Activated CD8-positive, alpha-beta memory T cell treated with anti-CD3 and anti-CD28 coated beads for 4 hours (primary cell): ENCODE data around the gene DSCAM.

Source experiments
- DNase-seq, 2 donors: peaks; one replicate each; pipeline ENCODE4 v3.0.0-alpha.2; 2020; ENCODE audit warnings: low read depth in 2 of 2

Gene DSCAM

DNA sequence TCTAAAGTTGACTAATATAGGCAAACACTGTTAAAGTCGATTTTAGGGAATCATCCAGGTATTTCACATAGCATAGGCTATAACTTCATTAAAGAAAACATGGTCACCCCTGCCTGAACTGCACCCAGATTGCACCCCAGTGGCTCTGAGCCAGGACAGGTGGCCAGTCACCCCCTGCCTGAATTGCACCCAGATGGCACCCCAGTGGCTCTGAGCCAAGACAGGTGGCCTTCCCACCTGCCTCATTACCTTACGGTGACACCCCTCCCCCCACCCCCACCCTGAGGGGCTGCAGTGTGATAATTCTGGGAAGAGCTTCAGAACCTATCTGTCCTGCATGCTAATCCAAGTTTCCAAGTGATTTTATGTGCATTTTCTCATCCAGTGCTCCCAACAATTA lies 78.9 kb downstream of the DSCAM start:
- no peak for DNase-seq

DNA sequence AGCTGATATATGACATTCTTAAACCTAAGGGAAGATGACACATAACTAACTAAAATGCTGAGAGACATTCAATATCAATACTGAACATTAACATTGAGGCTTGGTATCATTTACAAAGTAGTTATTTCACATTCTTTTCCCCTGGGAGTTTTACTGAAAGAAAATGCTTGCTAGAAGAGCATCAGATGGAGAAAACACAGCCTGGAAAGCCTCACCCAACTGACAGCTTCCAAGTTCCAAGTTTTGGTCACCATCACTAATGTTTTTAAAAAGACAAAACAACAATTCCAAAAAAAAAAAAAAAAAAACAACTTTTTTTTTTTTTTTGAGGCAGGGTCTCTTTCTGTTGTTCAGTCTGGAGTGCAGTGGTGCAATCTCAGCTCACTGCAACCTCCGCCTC lies 80.6 kb downstream of the DSCAM start:
- DNase-seq: no peak

DNA sequence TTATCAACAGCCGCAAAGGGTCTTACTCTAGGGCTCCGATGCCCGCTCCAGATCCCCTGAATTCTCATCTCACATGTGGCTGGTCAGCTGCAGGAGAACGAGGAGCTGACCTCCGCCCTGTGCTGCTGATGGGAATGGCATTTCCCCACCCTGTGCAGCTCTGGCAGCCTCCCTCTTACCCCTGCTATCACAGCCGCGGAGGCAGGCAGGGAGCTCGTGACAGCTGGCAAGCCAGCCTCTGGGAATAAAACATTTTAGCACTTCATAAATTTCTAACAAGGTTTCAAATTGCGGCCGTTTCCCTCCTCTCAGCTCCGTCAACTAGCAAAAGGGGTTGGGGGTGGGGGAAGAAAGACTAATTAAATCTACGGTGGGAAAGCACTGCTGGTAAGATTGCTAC lies 81.1 kb downstream of the DSCAM start:
- no peak for DNase-seq

DNA sequence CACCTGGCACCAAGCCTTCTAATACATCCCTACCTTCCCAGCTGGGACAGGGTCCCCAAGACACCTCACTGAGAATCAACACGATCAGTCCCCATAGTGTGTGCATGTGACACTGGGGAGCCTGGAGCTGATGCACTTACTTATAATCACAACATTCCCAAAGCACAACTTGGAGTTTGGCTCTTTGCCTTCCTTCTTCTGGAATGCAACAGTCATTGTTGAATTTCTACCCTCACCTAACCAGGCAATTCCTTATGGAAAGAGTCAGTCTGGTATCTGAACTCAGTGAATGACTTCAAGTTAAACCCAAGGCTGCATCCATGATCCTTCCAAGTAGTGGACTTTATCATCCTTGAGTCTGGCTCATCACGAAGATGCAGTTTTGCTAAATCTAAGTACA lies 86.1 kb downstream of the DSCAM start:
- no peak for DNase-seq

DNA sequence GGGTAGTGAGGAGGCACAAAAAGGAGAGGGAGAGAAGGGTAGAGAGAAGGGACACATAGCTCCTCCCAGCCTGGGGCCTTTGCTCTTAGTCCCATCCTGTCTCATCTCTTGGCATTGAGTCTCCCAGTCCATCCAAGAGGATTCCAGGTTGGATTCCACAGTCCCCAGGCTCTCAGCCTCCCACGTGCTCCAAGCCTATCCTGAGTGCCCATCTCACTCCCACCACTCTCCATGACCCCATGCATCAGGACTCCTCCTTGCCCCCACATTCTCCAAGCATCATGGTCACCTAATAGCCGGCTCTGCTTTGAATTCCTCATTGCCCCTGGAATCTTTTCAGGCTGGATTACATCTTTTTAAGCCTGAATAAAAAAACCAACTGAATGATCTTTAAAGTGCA lies 87.9 kb downstream of the DSCAM start:
- no peak for DNase-seq

DNA sequence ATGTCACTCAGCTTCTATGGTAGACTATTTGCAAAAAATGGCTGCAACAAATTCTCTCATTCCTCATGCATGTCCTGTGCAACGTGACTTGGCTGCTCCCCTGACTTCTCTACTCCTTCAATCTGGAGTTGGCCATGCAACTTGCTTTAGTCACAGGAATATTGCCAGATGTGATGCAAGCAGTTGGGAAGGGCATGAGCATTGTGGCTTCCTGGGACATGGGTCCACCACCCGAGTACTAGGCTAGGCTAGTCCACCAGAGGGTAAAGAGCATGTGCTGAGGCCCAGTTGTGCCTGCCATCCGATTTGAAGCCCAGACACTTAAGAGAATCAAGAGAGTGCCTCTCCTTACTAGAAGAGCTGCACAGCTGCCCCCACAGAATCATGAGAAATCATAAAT lies 89.6 kb downstream of the DSCAM start:
- no peak for DNase-seq

DNA sequence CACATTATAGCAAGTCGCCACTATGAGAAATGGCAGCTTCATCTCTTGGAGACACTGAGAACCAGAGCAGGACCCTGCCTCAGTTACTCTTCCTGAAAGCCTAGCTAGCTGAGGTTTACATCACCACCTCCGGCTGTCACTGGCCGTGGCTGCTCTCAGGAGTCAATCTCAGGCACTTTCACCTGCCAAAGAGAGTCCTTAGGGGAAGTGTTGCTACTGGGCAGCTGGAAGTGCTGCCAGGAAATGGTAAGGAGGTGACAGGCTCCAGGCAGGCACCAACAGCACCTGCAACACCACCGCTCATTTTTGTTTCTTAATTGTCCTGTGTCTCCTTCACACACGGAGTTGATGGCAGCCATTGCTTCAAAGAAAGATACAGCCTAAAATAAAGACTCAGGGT lies 92.5 kb downstream of the DSCAM start:
- DNase-seq: no peak

GRCh38 chr21:40753756-40754155 lies 93.2 kb downstream of the DSCAM start:
- no peak for DNase-seq

DNA sequence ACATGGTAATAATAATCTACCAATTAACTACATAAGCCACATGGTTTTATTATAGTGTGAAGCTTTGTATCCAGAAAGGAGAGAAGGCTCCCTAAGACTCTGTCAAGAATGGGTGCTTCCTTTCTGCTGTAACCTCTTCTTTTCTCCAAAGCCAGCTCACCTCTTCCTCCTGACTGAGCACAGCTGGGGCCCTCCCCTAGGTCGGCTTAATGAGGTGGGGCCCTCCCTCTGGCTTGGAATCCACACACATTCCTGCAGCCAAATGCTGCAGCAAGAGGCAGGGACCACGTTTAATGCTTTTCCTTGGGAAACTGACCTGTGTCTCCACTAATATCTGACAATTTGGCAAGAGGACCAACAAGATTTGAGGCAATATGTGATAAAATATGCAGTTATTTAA lies 94.8 kb downstream of the DSCAM start:
- DNase-seq: no peak

DNA sequence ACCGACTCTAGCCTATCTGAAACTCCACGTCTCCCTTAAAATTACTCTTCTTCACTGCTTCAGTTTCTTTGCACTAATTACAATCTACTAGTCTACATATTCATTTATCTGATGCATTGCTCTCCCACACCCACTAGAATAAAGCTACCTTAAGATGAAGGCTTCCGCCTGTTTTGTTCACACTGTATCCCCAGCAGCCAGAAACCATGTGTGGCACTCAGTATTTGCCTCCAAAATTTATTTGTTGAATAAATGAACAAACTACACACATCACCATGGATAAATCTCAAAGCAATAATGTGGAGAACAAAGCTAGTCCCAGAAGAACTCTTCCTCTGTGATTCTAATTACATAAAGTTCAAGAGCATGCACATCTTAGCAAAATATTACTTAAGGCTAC lies 95.7 kb downstream of the DSCAM start:
- DNase-seq: no peak

- DNase-seq: no peak
Measured at GRCh38 chr21:40736145-40736544, 110.8 kb downstream of the DSCAM start.

DNA sequence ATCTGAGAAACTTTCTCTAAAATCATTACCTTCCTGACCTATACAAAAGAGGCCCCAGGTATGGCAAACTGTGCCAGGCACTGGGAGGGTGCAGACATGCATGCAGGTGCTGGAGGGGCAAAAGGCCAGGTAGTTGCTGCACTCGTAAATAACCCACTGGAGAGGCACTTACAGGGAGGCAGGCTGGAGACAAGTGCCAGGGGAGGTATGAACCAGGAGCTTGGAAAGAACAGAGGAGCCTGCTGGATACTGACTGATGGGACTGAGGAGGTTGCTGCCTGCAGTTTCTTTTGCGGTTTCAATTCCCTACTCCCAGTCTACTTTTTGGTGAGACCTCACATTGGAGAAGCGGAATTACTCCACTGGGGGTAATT lies 113.9 kb downstream of the DSCAM start:
- DNase-seq: no peak

DNA sequence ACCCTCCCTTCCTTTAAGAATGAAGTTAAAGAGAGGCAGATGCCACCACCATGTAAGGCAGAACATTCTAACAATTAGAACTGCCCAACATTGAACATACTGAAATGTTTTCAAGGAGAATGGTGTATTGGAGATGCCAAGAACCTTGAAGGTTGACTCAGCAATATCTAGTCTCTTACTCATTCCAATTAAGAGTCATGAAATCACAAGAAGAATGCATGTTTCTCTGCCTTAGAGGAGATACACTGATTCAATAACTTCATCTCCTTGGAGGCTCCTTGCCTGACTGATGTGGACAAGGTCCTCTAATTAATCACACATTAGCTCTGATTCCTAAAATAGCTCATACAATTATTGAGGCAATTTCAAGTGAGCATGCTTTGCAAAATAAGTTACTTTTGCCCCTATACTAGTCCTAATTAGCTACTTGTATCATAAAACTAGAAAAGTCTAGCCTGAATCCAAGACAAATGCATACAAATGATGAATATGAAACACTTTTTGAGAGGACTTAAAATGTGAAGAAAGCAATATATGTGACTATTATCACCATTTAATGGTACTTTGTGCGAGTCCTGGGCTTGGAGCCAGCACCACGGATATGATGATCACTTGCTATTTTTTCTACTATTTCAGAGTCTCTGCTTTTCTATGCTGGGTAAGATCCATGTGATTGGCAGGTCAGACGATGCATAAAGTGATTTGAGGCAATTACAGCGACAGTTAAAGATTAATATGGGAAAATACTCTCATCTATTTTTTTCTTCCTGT lies 114.5 kb downstream of the DSCAM start:
- no peak for DNase-seq

DNA sequence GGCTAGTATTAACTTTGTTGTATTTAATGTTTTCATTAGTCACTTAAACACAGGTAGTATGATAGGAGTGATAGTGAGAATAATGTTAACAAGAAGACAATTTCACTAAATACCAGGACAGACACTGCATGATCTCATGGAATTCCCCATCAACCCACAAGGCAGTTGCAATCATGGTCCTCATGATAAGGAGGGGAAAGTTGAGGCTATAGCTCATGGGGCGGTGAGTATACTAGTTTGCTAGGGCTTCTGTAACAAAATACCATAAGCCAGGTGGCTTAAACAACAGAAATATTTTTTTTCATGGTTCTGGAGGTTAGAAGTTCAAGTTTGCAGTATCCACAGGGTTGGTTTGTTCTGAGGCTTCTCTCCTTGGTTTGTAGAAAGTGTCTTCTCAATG lies 115.8 kb downstream of the DSCAM start:
- no peak for DNase-seq

- DNase-seq: no peak
Measured at GRCh38 chr21:40730426-40730800, 116.5 kb downstream of the DSCAM start.

DNA sequence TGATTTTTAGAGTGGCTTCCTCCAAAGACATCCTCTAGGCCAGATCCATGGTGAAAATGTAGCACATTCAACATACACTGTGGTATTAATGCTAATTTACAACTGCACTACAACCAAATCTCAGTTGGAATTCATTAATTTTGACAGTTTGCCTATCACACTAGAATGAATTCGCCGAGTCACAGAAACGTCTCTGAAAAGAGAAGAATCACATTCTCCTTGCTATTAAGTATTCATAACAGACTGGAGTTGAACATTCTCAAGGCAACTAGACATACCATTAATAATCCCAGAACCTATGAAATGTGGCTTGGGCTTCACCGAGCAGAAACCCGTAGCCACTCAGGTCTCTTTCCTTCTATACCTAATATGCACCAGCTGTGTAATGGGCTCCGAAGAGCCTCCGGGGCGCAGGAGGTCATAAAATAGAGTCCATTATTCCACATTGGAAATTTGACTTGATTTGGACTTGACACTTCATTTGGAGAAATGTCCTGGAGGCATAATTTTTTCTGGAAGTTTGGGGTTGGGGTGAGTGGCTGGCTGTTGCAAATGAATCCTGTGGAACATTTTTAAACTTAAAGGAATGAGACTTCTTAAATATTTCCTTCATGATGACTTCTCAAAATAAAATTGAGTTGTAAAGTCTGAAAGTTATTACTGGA lies 117.1 kb downstream of the DSCAM start:
- no peak for DNase-seq

DNA sequence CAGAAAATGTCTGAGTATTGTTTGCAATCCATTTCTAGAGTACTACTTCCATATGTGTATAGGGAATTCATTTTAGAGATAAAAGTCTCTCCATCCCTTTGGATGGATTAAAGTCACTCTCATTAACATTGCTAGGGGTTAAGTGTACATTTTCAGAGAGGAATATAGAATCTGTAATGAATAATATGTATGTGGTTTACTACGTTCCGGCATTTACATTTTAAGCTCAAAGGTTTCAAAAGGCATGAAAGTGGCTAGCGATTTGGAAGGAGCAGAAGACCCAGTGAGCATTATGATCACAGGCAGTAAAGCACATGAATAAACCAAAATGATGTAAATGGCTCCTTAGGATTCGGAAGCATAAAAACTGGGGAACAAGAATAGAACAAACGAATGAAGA lies 123.0 kb downstream of the DSCAM start:
- DNase-seq: no peak

- no peak for DNase-seq
Measured at GRCh38 chr21:40723317-40723716, 123.6 kb downstream of the DSCAM start.

DNA sequence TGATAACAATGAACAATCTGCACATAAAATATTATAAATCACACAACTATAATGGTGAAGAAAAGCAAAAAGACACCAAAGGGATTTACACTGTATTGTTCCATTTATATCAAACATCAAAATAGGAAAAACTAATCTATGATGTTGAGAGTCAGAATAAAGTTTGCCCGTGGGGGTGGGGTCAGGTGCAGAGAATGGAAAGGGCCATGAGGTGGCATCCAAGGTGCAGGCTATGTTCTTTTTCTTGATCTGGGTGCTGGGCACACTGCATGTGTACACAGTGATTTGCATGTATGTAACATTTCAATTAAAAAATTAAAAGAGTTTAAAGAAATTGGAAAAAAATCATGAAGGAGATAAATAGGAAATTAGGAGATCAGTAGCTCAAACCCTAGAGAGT lies 127.3 kb downstream of the DSCAM start:
- DNase-seq: no peak

- DNase-seq: no peak
Measured at GRCh38 chr21:40717028-40717427, 129.9 kb downstream of the DSCAM start.

DNA sequence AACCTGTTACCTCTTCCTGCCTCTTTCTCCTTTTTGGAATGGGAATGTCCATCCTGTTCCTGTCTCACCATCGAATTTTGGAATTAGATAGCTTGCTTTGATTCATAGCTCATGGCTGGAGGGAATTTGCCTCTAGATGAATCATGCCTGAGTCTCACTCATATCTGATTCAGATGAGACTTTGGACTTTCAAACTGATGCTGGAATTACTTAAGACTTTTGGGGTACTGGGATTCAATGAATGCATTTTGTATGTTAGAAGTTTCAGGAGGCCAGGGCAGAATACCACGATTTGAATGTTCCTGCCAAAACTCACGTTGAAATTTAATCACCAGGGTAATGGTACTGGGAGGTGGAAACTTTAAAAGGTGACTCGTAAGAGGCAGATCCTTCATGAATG lies 132.4 kb downstream of the DSCAM start:
- no peak for DNase-seq

DNA sequence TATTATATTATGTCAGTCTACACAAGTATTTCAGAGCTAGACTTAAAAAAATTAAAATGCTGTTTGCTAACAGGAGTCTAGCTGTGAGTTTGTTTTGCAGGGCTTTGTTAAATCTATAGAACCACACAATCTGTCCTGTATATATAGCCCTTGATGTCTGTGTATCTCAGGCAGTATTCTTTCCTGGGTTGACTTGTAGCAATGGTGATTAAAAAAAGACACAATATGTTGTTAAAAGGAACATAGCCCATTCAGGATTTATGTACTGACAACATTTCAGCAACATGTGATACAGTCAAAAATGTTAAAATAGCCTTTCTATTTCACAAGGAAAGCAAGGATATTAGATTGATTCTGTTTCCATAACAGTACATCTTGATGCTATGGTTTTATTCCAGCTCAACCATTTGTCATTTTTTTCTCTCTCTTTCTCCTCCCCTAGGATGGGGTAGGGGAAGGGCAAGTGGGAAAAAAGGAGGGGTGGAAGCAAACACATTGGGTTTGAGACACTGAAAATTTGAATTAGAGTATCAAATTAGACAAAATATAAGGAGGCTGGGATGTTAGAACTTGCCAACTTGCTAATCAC lies 139.2 kb downstream of the DSCAM start:
- no peak for DNase-seq
